Measurements from ENCODE around the gene TM4SF4. TPM values are rescaled to one million over a fixed set of nuclear protein-coding genes. Genes with fewer than 3 reads are reported as not detected.

The TM4SF4 gene
- polyA plus RNA-seq, 3 donors: 0.08 TPM; not detected in 2

GRCh38 chr3:149502438-149502837 is 27.9 kb downstream of the TM4SF4 start:
- no CpG with 5 or more reads among the region's 3 CpGs for WGBS (ENCODE audit: insufficient coverage)
- peaks cover 13 to 16% of the 10 kb centered on the region in 2 donors for H3K4me1 ChIP-seq (ENCODE audit: control insufficient read depth in 1 of 2, insufficient read depth in 2 of 2, low read length in 2 of 2)

DNA sequence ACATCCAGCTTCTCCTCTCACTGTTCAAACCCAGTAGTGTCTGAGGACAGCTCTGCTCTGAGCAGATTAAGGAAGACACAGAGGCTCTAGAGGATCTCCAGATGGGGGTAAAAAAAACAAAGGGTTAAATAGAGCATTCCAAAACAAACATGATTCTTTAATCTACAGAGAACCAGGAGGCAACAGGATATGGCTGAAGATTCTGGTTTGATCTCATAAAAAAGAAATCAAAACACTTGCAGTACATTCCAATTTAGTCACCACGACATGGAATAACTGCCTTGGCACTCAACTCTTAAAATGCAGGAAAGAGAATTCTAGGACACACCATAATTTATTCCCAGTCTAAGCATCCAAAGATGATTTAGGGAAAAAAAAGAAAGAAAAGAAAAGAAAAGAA is 32.0 kb downstream of the TM4SF4 start:
- no peak overlapping the region for H3K4me2 ChIP-seq (replicated peaks; ENCODE audit: extremely low read depth, low read length, poor library complexity, severe bottlenecking)
- no peaks in the 10 kb centered on the region for H3K36me3 Mint-ChIP-seq
- no peaks in the 10 kb centered on the region for H3K9me3 ChIP-seq (replicated peaks in 1 of 2; ENCODE audit: control insufficient read depth in 1 of 2, insufficient read depth in 1 of 2, low read length in 2 of 2)
- no peak overlapping the region for H3K27ac ChIP-seq (ENCODE audit: low read depth in 1 of 2, low read length in 2 of 2)
- H3K36me3 ChIP-seq (replicated peaks in 1 of 2; ENCODE audit: control insufficient read depth in 1 of 2, insufficient read depth in 2 of 2, low read length in 2 of 2): no peaks in the 10 kb centered on the region
- no peak overlapping the region for H3K9ac ChIP-seq (ENCODE audit: insufficient read depth, low read length, poor library complexity, severe bottlenecking)
- WGBS (ENCODE audit: insufficient coverage): 100% methylated on average over 1 of the region's 1 CpG
- no peaks in the 10 kb centered on the region for H4K20me1 ChIP-seq (ENCODE audit: insufficient read depth, low read length)
- peaks cover 0 to 4% of the 10 kb centered on the region in 2 donors for H3K27me3 ChIP-seq (ENCODE audit: control insufficient read depth in 2 of 2, insufficient read depth in 2 of 2, low read length in 2 of 2)
- peak overlapping the region in 4 of 7 donors; percentile 20 to 94 (median 70) for H3K27ac Mint-ChIP-seq
- H3K4me1 Mint-ChIP-seq: peaks cover 22% of the 10 kb centered on the region
- no peak overlapping the region for H2AFZ ChIP-seq (ENCODE audit: insufficient read depth, low read depth, low read length, poor library complexity, severe bottlenecking)
- intact Hi-C loops (cut with micrococcal nuclease): no loop called here
- no peak for DNase-seq
- H3K27me3 Mint-ChIP-seq (ENCODE audit: low read depth in 3 of 3): peaks cover 0 to 11% (median 7%) of the 10 kb centered on the region in 3 donors
- TF ChIP-seq, protein P1, sequence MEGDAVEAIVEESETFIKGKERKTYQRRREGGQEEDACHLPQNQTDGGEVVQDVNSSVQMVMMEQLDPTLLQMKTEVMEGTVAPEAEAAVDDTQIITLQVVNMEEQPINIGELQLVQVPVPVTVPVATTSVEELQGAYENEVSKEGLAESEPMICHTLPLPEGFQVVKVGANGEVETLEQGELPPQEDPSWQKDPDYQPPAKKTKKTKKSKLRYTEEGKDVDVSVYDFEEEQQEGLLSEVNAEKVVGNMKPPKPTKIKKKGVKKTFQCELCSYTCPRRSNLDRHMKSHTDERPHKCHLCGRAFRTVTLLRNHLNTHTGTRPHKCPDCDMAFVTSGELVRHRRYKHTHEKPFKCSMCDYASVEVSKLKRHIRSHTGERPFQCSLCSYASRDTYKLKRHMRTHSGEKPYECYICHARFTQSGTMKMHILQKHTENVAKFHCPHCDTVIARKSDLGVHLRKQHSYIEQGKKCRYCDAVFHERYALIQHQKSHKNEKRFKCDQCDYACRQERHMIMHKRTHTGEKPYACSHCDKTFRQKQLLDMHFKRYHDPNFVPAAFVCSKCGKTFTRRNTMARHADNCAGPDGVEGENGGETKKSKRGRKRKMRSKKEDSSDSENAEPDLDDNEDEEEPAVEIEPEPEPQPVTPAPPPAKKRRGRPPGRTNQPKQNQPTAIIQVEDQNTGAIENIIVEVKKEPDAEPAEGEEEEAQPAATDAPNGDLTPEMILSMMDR (IDR thresholded peaks at IDR 0.05): no peak
- H3K79me2 ChIP-seq (ENCODE audit: insufficient read depth, low read length): no peaks in the 10 kb centered on the region
- H3K9me3 Mint-ChIP-seq: peaks cover 0 to 2% (median 0%) of the 10 kb centered on the region in 7 donors
- no peak overlapping the region for H3K4me3 ChIP-seq (replicated peaks in 1 of 3; ENCODE audit: low read depth in 2 of 3, low read length in 3 of 3)
- H3K4me3 Mint-ChIP-seq: no peak overlapping the region
- H3K4me1 ChIP-seq (ENCODE audit: control insufficient read depth in 1 of 2, insufficient read depth in 2 of 2, low read length in 2 of 2): peaks cover 14 to 19% of the 10 kb centered on the region in 2 donors

More at GRCh38 chr3:149502438-149502837, 27.9 kb downstream of the TM4SF4 start:
- H3K4me3 Mint-ChIP-seq: no peak overlapping the region
- no peak overlapping the region for H3K27ac ChIP-seq (ENCODE audit: low read depth in 1 of 2, low read length in 2 of 2)
- H3K9ac ChIP-seq (ENCODE audit: insufficient read depth, low read length, poor library complexity, severe bottlenecking): no peak overlapping the region
- no peak overlapping the region for H3K27ac Mint-ChIP-seq
- H3K36me3 Mint-ChIP-seq: no peaks in the 10 kb centered on the region
- H3K4me3 ChIP-seq (replicated peaks in 1 of 3; ENCODE audit: low read depth in 2 of 3, low read length in 3 of 3): no peak overlapping the region
- no peaks in the 10 kb centered on the region for H3K79me2 ChIP-seq (ENCODE audit: insufficient read depth, low read length)
- no peaks in the 10 kb centered on the region for H3K27me3 ChIP-seq (ENCODE audit: control insufficient read depth in 2 of 2, insufficient read depth in 2 of 2, low read length in 2 of 2)
- H4K20me1 ChIP-seq (ENCODE audit: insufficient read depth, low read length): no peaks in the 10 kb centered on the region
- H3K27me3 Mint-ChIP-seq (ENCODE audit: low read depth in 3 of 3): peaks cover 2 to 11% (median 5%) of the 10 kb centered on the region in 3 donors
- intact Hi-C loops (cut with micrococcal nuclease): no loop called here
- no peaks in the 10 kb centered on the region for H3K9me3 Mint-ChIP-seq
- no peaks in the 10 kb centered on the region for H3K9me3 ChIP-seq (replicated peaks in 1 of 2; ENCODE audit: control insufficient read depth in 1 of 2, insufficient read depth in 1 of 2, low read length in 2 of 2)
- no peak overlapping the region for H3K4me2 ChIP-seq (replicated peaks; ENCODE audit: extremely low read depth, low read length, poor library complexity, severe bottlenecking)
- H2AFZ ChIP-seq (ENCODE audit: insufficient read depth, low read depth, low read length, poor library complexity, severe bottlenecking): no peak overlapping the region
- TF ChIP-seq, protein P1 (IDR thresholded peaks at IDR 0.05): no peak
- no peak for DNase-seq
- peaks cover 21% of the 10 kb centered on the region for H3K4me1 Mint-ChIP-seq
- no peaks in the 10 kb centered on the region for H3K36me3 ChIP-seq (replicated peaks in 1 of 2; ENCODE audit: control insufficient read depth in 1 of 2, insufficient read depth in 2 of 2, low read length in 2 of 2)
